ENCODE measurements around the gene KIRREL3.

DNA sequence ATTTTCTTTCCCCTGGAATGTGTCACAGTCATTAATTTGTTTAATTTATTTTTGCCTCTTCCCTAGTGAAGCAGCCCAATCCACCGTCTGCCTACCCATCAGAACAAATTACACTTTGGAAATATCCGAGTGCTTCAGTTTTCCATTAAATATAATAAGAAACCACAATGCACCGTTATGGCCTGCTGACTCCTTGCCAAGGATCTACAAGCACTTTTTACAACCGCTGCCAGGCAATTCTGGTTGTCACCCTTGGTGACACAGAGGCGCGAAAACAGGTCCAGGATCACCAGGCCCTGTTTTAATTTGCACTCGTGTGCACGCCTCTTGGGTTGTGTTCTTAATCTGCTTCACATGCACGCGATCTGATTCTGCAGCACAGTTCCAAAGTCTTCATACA is 43.9 kb downstream of the KIRREL3 start:
- no peak for TF ChIP-seq SRF (IDR thresholded peaks at IDR 0.05; ENCODE audit: low read depth, low read length)
- TF ChIP-seq, protein P1, sequence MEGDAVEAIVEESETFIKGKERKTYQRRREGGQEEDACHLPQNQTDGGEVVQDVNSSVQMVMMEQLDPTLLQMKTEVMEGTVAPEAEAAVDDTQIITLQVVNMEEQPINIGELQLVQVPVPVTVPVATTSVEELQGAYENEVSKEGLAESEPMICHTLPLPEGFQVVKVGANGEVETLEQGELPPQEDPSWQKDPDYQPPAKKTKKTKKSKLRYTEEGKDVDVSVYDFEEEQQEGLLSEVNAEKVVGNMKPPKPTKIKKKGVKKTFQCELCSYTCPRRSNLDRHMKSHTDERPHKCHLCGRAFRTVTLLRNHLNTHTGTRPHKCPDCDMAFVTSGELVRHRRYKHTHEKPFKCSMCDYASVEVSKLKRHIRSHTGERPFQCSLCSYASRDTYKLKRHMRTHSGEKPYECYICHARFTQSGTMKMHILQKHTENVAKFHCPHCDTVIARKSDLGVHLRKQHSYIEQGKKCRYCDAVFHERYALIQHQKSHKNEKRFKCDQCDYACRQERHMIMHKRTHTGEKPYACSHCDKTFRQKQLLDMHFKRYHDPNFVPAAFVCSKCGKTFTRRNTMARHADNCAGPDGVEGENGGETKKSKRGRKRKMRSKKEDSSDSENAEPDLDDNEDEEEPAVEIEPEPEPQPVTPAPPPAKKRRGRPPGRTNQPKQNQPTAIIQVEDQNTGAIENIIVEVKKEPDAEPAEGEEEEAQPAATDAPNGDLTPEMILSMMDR (IDR thresholded peaks at IDR 0.05; ENCODE audit: control extremely low read depth in 1 of 3, insufficient read depth in 1 of 3, low read depth in 1 of 3, low read length in 3 of 3) = no peak
- no peak for TF ChIP-seq POLR2AphosphoS5 (IDR thresholded peaks at IDR 0.05; ENCODE audit: low read depth, low read length)
- no peak for TF ChIP-seq EP300 (IDR thresholded peaks at IDR 0.05; ENCODE audit: borderline replicate concordance in 1 of 2, low read depth in 2 of 2, low read length in 2 of 2)
- TF ChIP-seq CREB1 (IDR thresholded peaks at IDR 0.05) = no peak

Data from H1 (cell line).